SK-N-SH treated with all-trans-retinoic acid at 6 μM for 48 hours (cell line): ENCODE data around the gene CAVIN1.
A peak's percentile ranks its signal among the peaks of the same experiment; 100 is the strongest.

ENCODE experiments used
- ATAC-seq: fragments of 200-7000 bp; cut with Tn5 transposase; 3 replicates; pipeline ENCODE4 v1.9.1; 2020; ENCODE audit warnings: mild to moderate bottlenecking, moderate library complexity
- ARNTL ChIP-seq: fragments of 450-650 bp; formaldehyde crosslinking; IDR thresholded peaks from 2 replicates; pipeline ENCODE4 v1.5.0; 2020; ENCODE audit warnings: low read depth, mild to moderate bottlenecking, moderate library complexity, borderline replicate concordance
- BACH2 ChIP-seq: fragments of 250-450 bp; sonication (Bioruptor Pico); IDR thresholded peaks from 2 replicates; pipeline ENCODE4 v1.9.0; 2021; ENCODE audit warnings: mild to moderate bottlenecking, borderline replicate concordance
- CREB5 ChIP-seq: fragments of 250-450 bp; sonication (Bioruptor Pico); IDR thresholded peaks from 2 replicates; pipeline ENCODE4 v1.5.1; 2020; ENCODE audit warnings: low read depth, mild to moderate bottlenecking, moderate library complexity
- CSDC2 ChIP-seq: fragments of 250-450 bp; sonication (Bioruptor Pico); IDR thresholded peaks from 2 replicates; pipeline ENCODE4 v1.5.0; 2020; ENCODE audit warnings: mild to moderate bottlenecking, moderate library complexity
- ISL1 ChIP-seq: fragments of 250-450 bp; sonication (Bioruptor Pico); IDR thresholded peaks from 2 replicates; pipeline ENCODE4 v2.1.2; 2022; ENCODE audit warnings: mild to moderate bottlenecking, moderate library complexity
- OSR1 ChIP-seq: fragments of 250-450 bp; sonication (Bioruptor Pico); IDR thresholded peaks from 2 replicates; pipeline ENCODE4 v1.8.0; 2022; ENCODE audit warnings: moderate library complexity, mild to moderate bottlenecking, inconsistent platforms
- PATZ1 ChIP-seq: fragments of 250-450 bp; sonication (Bioruptor Pico); IDR thresholded peaks from 2 replicates; pipeline ENCODE4 v1.8.0; 2020; ENCODE audit warnings: mild to moderate bottlenecking, moderate library complexity, borderline replicate concordance
- PPARA ChIP-seq: fragments of 250-450 bp; sonication (Bioruptor Pico); IDR thresholded peaks from 2 replicates; pipeline ENCODE4 v1.5.0; 2020; ENCODE audit warnings: mild to moderate bottlenecking, borderline replicate concordance
- RARB ChIP-seq: fragments of 250-450 bp; sonication (Bioruptor Pico); IDR thresholded peaks from 2 replicates; pipeline ENCODE4 v1.8.0; 2021; ENCODE audit warnings: mild to moderate bottlenecking, moderate library complexity
- SNAI2 ChIP-seq: fragments of 250-450 bp; sonication (Bioruptor Pico); IDR thresholded peaks from 2 replicates; pipeline ENCODE4 v1.5.0; 2020; ENCODE audit warnings: mild to moderate bottlenecking, moderate library complexity
- TCF4 ChIP-seq: fragments of 250-450 bp; sonication (Bioruptor Pico); IDR thresholded peaks from 2 replicates; pipeline ENCODE4 v1.8.0; 2021; ENCODE audit warnings: mild to moderate bottlenecking, moderate library complexity, borderline replicate concordance
- TOX ChIP-seq: fragments of 250-450 bp; sonication (Bioruptor Pico); IDR thresholded peaks from 2 replicates; pipeline ENCODE4 v1.8.0; 2021; ENCODE audit warnings: mild to moderate bottlenecking, moderate library complexity, borderline replicate concordance
- ZFP3 ChIP-seq: fragments of 250-450 bp; sonication (Bioruptor Pico); IDR thresholded peaks from 2 replicates; pipeline ENCODE4 v1.5.0; 2020; ENCODE audit warnings: mild to moderate bottlenecking, moderate library complexity
- ZFP30 ChIP-seq: fragments of 450-650 bp; formaldehyde crosslinking; IDR thresholded peaks from 2 replicates; pipeline ENCODE4 v1.5.0; 2022; ENCODE audit warnings: mild to moderate bottlenecking, moderate library complexity
- ZNF565 ChIP-seq: fragments of 450-650 bp; formaldehyde crosslinking; conservative IDR thresholded peaks from 2 replicates; pipeline ENCODE4 v1.5.0; 2020; ENCODE audit warnings: low read depth, mild to moderate bottlenecking, moderate library complexity
- ZNF70 ChIP-seq: fragments of 450-650 bp; formaldehyde crosslinking; IDR thresholded peaks from 2 replicates; pipeline ENCODE4 v1.5.0; 2020; ENCODE audit warnings: mild to moderate bottlenecking, moderate library complexity
- ZNF8 ChIP-seq: fragments of 450-650 bp; formaldehyde crosslinking; IDR thresholded peaks from 2 replicates; pipeline ENCODE4 v1.5.0; 2020; ENCODE audit warnings: mild to moderate bottlenecking, moderate library complexity
- TF ChIP-seq, protein P1 (sequence below): fragments of 250-450 bp; sonication (Bioruptor Pico); IDR thresholded peaks from 2 replicates; pipeline ENCODE4 v1.8.0; 2021; ENCODE audit warnings: low read depth, mild to moderate bottlenecking, moderate library complexity, borderline replicate concordance
- TF ChIP-seq, protein P2 (sequence below): fragments of 250-450 bp; sonication (Bioruptor Pico); IDR thresholded peaks from 2 replicates; pipeline ENCODE4 v1.5.0; 2020; ENCODE audit warnings: mild to moderate bottlenecking, moderate library complexity
- TF ChIP-seq, protein P3 (sequence below): fragments of 250-450 bp; sonication (Bioruptor Pico); IDR thresholded peaks from 2 replicates; pipeline ENCODE4 v1.5.1; 2021; ENCODE audit warnings: mild to moderate bottlenecking, moderate library complexity

Gene CAVIN1

DNA sequence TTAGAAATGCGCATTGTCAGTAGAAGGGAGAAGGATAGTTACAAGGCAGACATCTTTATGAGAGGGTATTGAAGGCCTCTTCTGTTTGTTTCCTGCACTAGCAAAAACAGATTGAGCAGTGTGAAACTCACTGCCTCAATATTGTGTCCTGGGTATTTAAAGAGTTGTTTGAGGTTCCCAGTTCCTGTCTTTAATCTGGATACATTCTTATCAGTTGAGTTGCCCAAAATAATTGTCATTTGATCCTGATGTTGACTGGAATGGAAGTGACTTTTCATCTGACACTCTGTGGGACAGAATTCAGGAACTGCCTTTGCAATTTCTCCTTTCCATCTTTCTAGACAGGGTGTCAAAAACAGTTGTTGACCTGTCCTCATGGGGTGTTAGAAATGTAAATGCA, 37.3 kb upstream of the CAVIN1 start (continued):
- TF ChIP-seq, protein P1, sequence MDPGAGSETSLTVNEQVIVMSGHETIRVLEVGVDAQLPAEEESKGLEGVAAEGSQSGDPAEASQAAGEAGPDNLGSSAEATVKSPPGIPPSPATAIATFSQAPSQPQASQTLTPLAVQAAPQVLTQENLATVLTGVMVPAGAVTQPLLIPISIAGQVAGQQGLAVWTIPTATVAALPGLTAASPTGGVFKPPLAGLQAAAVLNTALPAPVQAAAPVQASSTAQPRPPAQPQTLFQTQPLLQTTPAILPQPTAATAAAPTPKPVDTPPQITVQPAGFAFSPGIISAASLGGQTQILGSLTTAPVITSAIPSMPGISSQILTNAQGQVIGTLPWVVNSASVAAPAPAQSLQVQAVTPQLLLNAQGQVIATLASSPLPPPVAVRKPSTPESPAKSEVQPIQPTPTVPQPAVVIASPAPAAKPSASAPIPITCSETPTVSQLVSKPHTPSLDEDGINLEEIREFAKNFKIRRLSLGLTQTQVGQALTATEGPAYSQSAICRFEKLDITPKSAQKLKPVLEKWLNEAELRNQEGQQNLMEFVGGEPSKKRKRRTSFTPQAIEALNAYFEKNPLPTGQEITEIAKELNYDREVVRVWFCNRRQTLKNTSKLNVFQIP (CRISPR knock-in tag): no peak
- TF ChIP-seq ZNF8 (no peak), ZFP30 (CRISPR knock-in tag) (no peak), TOX (no peak), ZFP3 (CRISPR knock-in tag) (no peak)
- TF ChIP-seq, all 23 proteins: peak for 0

DNA sequence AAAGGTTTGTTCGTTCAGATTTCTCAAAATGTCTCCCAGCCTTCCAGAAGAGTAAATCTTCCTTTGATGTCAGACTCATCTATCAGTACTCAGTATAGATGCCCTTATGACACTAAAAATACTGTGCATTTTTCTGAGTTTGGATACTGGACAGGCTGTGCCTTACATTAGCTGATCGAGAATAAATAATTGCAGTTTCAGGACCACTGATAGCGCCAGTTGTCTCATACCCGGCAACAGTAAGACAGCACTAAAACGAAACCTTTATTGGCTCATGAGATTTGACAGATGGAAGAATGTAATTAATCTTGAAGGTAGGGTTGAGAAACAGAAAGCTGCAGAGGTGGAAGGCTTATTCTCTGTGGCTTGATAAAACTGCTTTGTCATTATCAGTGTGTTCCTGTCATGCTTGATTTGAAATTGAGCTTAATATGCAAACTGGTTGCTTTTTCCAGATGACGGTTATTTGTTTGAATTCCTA, 36.8 kb upstream of the CAVIN1 start:
- TF ChIP-seq PPARA (no peak), RARB (no peak), TCF4 (CRISPR knock-in tag) (no peak), ZNF565 (CRISPR knock-in tag) (no peak), ISL1 (peak; percentile 21; the same call in 1 of the 2 replicates)
- TF ChIP-seq, protein P2, sequence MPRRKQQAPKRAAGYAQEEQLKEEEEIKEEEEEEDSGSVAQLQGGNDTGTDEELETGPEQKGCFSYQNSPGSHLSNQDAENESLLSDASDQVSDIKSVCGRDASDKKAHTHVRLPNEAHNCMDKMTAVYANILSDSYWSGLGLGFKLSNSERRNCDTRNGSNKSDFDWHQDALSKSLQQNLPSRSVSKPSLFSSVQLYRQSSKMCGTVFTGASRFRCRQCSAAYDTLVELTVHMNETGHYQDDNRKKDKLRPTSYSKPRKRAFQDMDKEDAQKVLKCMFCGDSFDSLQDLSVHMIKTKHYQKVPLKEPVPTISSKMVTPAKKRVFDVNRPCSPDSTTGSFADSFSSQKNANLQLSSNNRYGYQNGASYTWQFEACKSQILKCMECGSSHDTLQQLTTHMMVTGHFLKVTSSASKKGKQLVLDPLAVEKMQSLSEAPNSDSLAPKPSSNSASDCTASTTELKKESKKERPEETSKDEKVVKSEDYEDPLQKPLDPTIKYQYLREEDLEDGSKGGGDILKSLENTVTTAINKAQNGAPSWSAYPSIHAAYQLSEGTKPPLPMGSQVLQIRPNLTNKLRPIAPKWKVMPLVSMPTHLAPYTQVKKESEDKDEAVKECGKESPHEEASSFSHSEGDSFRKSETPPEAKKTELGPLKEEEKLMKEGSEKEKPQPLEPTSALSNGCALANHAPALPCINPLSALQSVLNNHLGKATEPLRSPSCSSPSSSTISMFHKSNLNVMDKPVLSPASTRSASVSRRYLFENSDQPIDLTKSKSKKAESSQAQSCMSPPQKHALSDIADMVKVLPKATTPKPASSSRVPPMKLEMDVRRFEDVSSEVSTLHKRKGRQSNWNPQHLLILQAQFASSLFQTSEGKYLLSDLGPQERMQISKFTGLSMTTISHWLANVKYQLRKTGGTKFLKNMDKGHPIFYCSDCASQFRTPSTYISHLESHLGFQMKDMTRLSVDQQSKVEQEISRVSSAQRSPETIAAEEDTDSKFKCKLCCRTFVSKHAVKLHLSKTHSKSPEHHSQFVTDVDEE (CRISPR knock-in tag): no peak
- ATAC-seq: peak; percentile 72

GRCh38 chr17:42459256-42459800, 36.3 kb upstream of the CAVIN1 start:
- TF ChIP-seq SNAI2 (0 out of 2 replicates have a peak, but pooled peaks have one; percentile 23), ZNF8 (no peak)
- ATAC-seq: peak; percentile 61

DNA sequence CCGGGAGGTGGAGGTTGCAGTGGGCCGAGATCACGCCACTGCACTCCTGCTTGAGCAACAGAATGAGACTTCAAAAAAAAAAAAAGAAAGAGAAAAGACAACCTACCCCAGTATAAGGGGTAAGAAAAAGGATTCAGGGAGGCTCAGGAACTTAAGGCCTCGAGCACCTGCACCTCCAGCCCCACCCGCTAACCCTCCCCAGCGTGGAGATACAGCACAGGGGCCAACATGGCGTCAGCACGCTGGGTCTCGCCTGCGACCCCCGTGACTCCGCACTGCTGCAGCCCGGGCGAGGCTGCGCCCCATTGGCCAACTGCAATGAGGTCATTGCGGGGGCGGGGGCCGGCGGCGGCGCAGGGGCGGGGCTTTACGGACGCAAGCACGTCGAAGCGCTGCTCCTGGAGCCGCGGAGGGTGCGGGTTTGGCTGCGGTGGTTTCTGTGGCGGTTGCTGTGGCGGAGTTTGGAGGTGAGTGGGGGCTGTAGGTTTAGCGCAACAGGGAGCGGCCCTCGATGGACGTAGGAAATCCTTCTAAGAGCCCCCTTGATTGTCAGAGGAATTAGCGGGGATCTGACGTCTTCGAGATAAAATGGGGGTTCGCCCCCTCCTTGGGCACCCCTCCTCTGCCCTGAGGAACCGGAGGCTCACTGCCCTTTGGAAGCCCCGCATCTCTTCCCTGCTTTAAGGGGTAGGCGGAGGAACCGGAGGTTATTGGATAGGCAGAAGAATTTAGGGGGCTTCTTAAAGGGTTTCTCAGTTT, 35.6 kb upstream of the CAVIN1 start, which contains the start of gene ATP6V0A1:
TSS of gene ATP6V0A1 (plus strand) at position 382 of the 759 bp plus-strand sequence. CDS start 2,017 bp downstream, outside the sequence.
- ATAC-seq: peak; percentile 95
- TF ChIP-seq ARNTL (CRISPR knock-in tag) (no peak), TCF4 (CRISPR knock-in tag) (no peak), PATZ1 (CRISPR knock-in tag) (no peak), PPARA (no peak), CSDC2 (CRISPR knock-in tag) (no peak), BACH2 (CRISPR knock-in tag) (no peak), CREB5 (CRISPR knock-in tag) (no peak), OSR1 (CRISPR knock-in tag) (no peak), SNAI2 (no peak), ZNF70 (CRISPR knock-in tag) (no peak), ZFP30 (CRISPR knock-in tag) (no peak), ZFP3 (CRISPR knock-in tag) (no peak)
- TF ChIP-seq, protein P3, sequence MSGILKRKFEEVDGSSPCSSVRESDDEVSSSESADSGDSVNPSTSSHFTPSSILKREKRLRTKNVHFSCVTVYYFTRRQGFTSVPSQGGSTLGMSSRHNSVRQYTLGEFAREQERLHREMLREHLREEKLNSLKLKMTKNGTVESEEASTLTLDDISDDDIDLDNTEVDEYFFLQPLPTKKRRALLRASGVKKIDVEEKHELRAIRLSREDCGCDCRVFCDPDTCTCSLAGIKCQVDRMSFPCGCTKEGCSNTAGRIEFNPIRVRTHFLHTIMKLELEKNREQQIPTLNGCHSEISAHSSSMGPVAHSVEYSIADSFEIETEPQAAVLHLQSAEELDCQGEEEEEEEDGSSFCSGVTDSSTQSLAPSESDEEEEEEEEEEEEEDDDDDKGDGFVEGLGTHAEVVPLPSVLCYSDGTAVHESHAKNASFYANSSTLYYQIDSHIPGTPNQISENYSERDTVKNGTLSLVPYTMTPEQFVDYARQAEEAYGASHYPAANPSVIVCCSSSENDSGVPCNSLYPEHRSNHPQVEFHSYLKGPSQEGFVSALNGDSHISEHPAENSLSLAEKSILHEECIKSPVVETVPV (CRISPR knock-in tag): no peak
- TF ChIP-seq, all 23 proteins: peak for 0
